ENCODE results near the gene NRXN3. TPM values are rescaled to one million over a fixed set of nuclear protein-coding genes. Genes with fewer than 3 reads are reported as not detected.
A peak's percentile ranks its signal among the peaks of the same experiment; 100 is the strongest.

The NRXN3 gene
- total RNA-seq, 1 donor from 2014 or later = 38.1 TPM

DNA sequence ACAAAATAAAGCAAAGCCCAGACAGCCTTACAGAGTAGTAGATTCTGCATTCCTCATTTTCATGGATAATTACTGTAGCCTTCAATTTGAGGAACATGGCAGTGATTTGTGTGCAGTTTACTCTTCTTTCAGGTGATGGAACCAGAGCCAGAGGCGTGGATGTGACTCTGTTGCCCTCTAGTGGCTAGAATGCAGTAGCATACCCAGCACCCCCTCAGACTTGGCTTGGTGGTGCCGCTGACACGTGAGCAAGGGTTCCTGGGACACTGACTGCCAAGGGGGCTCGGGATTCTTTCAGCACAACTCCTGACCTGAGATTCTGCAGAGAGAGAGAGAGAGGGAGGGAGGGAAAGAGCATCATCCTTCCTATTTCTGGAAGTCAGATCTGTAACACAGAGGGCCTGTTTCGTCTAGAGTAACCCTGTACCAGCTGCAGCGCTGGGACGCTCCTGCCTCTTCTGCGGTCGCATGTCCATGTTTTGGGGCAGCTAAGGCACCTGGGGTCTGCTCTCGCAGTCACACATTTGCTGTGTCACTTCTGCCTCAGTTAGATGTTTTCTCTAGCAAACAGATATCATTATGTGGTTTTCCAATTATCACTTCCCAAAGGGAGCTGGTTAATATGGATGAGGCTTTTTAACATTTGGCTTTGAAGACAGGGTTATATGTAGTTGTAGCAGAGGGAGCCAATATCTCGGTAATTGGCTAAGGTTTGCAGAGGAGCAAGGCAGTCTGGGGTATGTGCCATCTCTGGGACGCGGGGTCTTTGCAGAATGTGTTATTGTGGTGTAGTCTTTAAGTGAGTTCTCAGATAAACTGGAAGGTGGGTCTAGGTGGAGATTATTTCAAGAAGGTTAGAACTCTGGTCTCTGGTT lies 428.1 kb downstream of the NRXN3 start:
- intact Hi-C loops (cut with DNase I) = no loop called here
- ATAC-seq (peak; percentile 84), DNase-seq (ENCODE audit: low spot score) (no peak)

DNA sequence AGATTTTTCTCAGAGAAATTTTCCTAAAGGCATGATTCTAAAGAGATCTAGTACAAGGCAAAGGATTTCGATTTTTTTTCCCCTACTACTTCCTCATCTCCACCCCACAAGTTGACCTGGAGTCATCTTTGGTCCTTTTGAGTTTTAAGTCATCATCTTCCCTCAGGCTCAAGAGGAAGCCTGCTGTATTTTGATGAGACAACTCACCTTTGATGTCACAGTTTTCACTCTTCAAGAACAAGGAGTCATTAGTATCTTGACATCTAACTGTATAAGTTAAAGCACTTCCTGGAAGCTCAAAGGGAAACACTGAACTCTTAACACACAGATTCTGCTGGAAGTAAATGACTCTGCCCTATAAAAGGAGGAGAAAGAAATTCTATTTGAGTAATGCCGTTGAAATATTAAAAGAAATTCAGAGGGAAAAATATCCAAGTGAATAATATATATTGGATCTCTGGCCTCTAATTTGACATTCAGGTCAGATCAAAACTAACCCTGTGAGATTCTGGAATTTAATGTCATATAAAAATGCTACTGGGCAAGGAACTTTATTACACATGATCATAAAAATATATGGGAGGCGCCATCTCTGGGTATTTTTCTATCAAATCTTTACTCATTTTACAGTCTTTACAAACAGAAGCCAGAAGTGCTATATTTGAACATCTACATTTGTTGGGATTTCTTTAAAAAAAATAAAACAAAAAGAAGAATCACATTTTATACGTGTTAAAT lies 435.0 kb downstream of the NRXN3 start:
- ATAC-seq (no peak), DNase-seq (ENCODE audit: low spot score) (no peak)
- intact Hi-C loops (cut with DNase I) = no loop called here

DNA sequence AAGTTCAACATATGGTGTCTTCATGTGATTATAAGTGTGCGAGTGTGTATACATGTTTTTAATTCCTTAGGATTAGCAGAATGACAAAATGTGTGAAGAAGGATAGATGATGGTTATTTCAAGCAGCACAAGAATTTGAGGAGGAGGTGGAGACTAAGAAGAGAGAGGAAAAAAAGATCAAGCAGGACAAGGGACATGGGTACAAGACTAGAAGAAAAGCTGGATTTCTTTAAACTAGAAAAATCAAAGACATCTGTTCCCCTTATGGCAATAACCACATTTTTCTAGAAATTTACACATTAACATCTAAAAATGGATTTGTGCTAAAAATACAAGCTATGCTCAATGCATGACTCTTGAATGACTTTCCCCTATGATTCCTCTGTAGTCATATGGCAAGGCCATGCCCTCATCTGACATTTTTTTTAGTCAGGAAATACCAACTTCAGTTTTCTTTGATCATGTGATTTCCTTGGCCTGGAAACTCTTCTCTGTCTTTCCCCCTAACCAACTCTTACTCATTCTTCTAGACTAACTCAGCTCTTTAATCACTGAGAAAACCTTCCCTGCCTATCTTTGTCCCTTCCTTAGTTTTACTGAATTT lies 435.8 kb downstream of the NRXN3 start:
- DNase-seq (ENCODE audit: low spot score) (no peak), ATAC-seq (no peak)
- intact Hi-C loops (cut with DNase I) = no loop called here

DNA sequence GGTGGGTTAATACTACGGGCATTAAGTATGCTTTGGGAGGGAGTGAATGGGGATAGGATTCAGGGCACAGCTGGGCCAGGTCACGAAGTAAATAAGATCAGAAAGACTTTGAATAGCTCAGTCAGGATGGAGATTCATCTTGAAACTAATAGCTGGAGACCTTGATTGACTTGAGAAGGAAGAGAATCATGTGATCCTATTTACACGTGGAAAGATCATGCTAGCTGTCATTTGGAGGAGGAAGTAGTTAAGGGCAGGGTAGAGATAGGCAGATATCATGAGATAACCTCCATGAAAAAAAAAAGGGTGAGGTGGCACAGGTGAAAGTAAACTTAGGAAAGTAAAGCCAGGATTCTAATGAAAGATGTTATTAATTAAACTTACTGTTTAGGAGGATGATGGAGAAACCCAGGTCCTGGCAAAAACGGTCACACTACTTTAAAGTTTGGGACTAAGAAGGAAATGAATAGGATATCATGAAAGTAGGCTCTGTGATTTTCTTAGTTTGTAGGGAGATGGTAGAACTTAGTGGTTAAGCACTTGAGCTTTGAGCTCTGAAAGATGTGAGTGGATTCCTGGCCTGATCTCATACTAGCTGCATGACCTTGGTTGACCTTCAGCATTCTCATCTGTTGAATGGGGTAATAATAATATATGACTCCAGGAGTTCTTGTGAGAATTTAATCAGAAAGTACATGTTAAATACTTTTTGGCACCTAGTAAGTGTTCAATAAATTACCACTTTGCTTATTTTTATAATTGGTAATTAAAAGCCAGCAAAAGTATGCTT lies 439.0 kb downstream of the NRXN3 start:
- intact Hi-C loops (cut with DNase I) = no loop called here
- ATAC-seq (no peak), DNase-seq (ENCODE audit: low spot score) (no peak)

DNA sequence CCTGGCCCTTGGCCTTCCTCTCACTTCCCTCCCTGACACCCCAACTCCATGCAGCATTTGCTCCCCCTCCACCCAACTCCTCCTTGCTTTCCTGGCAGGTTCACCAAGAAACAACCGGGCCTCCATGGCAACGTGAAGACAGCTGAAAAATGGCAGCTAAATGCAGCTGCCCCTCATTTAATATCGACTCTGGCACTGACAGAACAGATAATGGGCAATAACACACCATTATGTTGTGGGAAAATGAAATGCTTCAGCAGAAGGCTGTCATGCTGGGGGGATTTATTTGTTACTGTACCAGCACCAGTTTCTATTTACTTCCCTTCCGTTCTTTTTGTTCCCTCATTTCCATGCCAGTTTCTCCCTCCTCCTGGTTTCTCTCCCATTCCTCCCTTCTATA lies 440.8 kb downstream of the NRXN3 start:
- ATAC-seq (no peak), DNase-seq (ENCODE audit: low spot score) (no peak)
- intact Hi-C loops (cut with DNase I) = no loop called here

DNA sequence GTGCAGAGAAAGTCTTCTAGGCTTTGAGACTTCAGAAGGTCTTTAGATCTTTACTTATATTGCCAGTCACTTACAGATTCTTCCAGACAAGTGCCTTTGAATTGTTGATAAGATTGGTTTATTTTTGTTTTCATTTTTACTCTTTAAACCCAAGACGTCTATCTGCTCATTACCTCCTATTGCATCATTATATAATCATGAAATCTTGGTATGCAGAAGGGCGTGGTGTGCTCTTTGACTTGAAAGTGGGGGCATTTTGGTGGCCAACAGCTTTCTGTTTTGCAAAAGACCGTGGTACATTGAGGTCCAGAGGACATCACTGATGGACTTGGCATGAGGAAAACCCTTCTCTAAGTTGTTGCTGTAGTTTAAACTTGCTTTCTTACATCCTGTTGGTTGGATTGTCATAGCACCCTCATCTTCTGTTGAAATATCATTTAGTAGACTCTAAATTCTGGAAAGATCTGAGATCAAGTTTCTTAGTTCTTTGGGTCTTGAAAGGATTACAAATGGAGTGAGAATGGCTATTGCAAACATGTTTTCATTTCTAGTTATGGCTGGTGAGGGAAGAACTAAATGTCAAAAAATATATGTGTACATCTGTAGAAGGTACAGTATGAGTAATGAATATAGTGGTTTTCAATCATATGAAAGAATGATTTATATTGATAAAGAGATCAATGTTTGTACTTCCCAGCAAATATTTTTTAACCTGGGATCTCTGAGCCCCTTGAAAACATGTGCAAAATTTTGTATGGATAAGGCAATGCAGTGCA lies 441.8 kb downstream of the NRXN3 start:
- intact Hi-C loops (cut with DNase I) = no loop called here
- DNase-seq (ENCODE audit: low spot score) (no peak), ATAC-seq (no peak)

DNA sequence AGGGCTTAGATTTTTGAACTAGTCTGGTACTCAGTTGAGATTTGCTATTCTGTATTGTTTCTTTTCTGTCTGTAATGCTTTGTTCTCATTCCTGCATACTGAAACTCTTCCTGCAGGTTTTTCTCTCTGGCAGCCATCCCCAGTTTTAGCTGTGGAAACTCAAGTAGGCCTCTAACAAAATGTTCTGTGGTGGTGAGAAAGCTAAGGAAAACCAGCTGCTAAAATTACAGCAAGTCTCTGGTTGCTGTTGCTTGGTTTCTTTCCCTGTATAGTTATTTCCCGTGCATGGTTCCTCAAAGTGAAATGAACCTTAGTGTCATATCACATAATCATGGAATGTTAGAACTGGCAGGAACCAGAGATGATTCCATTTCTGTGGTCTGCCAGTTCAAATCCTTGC lies 442.5 kb downstream of the NRXN3 start:
- ATAC-seq (no peak), DNase-seq (ENCODE audit: low spot score) (no peak)
- intact Hi-C loops (cut with DNase I) = no loop called here

DNA sequence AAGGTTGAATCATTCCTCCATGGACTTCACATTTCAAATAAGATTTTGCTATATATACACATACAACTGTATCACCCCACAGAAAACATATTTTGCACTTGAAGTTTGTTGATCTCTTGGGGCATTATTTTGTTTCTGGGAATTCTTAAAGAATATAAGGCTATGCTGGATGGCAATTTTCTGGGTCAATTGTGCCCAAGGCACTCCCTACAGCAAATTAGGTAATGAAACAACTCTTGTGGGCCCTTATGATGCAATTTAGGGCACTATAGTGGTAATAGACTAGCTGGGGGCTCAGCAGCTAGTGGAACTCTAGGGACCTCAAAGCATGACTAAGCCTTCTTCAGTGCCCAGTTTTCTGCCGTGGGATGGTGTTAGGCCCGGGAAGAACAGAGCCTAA lies 444.4 kb downstream of the NRXN3 start:
- DNase-seq (ENCODE audit: low spot score) (no peak), ATAC-seq (no peak)
- intact Hi-C loops (cut with DNase I) = no loop called here

DNA sequence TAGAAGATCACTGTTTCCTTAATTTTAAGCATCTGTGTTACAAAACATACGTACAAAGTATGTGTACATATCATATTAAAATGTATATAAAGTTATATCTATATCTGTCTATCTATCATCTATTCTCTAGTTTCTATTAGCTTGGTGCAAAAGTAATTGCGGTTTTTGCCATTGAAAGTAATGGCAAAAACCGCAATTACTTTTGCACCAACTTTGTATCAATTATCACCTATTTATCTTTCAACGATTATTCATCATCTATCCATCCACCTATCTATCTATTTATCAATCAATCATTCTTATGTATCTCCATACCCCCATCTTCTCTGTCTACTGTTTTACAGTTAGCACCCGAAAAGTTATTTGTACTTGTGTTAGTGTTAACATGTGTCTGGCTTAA lies 447.6 kb downstream of the NRXN3 start:
- DNase-seq (ENCODE audit: low spot score) (no peak), ATAC-seq (no peak)
- intact Hi-C loops (cut with DNase I) = no loop called here

DNA sequence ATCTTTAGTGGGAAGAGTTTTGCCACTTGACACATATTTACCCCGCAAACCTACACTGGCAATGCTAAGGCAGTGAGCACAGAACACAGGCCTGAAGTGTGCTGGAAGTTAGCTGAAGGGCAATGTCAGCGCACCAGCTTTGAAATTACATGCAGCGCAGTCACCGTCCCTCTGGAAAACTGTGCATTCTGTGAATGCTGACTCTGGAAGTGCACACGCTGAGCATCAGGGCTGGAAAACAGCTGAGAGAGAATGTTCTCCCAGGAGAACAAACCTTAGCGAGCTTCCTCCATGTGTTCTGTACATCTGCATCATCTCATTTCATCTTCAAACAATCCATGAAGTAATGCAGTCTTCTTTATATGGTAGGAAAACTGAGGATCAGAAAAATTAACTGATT lies 448.2 kb downstream of the NRXN3 start:
- ATAC-seq (no peak), DNase-seq (ENCODE audit: low spot score) (no peak)
- intact Hi-C loops (cut with DNase I) = no loop called here

DNA sequence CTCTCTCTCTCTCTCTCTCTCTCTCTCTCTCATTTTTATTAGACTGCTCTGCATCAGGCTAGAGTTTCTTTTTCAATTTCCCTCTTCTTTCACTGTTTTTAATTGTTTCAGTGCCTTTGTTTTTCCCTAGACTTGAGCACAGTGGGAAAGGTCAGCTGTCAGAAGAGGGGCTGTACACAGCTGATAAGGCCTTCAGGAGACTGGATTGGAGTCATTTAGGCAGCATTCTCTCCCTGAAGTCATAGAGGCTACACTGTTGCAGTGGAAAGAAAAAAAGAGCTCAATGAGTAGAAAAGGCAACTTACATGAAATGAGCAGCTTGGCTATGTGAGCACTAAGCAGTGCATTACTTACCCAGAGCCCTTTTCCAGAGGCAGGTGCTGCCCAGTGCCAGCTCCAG lies 456.9 kb downstream of the NRXN3 start:
- intact Hi-C loops (cut with DNase I) = no loop called here
- ATAC-seq = no peak
- DNase-seq (ENCODE audit: low spot score) = no peak

DNA sequence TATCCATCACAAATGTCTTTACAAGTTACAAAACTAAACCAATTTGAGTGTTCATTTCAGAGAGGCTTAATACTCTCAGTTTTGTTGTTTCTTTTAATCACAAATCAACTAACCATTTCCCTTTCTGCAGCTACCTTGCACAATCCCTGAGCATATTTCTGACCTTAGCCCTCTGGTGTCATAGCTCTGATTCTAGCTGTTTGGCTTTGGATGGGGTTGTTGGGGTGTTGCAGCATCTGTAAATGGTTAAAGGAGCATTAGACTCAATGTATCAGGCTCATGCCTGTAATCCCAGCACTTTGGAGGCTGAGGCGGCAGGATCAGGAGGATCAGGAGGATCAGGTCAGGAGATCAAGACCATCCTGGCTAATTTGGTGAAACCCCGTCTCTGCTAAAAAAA lies 461.4 kb downstream of the NRXN3 start:
- intact Hi-C loops (cut with DNase I) = no loop called here
- ATAC-seq (no peak), DNase-seq (ENCODE audit: low spot score) (no peak)

DNA sequence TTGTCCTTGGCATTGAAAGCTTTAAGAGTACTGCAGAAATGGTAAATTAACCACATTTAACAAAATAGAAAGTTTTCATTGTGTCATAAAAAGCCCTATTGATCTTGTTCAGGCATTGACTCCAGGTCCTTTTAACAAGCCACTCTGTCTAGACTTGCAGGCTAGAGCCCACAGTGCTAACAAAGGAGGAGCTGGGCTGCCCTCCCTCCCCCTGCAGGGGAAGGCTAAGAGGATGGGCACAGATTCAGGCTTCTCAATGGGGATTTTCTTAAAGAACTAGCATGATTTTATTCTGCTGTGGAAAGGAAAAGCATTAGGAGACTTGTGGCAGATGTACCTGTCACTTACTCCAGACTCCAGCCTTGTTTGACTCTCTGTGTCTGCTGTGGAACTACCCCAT lies 463.6 kb downstream of the NRXN3 start:
- intact Hi-C loops (cut with DNase I) = no loop called here
- DNase-seq (ENCODE audit: low spot score) = no peak
- ATAC-seq = no peak

DNA sequence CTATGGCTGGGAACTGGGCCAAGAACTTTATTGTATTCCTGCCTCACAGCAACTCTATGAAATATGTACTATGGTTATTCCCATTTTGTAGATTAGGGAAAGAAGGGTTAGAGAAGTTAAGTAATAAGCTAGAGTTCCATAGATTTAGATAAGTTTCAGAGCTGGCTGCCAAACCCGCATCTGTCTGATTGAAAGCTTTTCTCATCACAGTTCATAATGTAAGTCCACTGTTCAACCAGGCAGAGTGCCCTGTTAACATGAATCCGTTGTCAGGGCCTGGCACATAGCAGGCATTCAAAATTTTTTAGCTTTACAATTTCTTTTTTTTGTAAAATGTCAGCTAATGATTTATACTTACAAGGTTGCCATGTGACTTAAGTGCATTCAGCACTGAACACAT lies 467.3 kb downstream of the NRXN3 start:
- intact Hi-C loops (cut with DNase I) = no loop called here
- ATAC-seq = no peak
- DNase-seq (ENCODE audit: low spot score) = no peak

DNA sequence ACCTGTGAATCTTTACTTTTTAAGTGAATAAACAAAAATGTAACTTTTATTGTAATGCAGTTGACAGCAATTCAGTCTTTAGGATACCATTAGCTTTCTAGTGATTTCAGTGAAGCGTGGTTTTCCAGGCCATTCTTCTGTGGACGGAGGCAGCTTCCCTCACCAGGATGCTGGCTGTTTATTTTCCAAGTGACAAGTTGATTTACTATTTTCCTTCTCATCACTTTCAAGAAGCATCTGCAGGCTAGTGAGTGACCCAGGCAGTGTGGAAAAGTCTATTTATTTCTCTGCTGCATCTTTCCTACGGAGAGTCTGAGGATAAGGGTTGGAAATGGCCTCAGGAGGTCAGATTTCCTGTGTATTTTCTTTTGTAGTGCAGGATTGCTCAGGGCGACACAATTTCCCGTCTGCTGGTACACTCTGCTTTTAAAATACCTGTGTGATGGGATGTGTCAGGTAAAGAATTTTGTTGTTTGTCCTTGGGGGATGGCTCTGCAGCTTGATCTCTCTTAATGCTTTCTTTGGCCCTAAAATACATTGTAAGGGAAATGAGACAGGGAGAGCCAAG lies 467.8 kb downstream of the NRXN3 start:
- intact Hi-C loops (cut with DNase I) = no loop called here
- ATAC-seq (no peak), DNase-seq (ENCODE audit: low spot score) (no peak)

DNA sequence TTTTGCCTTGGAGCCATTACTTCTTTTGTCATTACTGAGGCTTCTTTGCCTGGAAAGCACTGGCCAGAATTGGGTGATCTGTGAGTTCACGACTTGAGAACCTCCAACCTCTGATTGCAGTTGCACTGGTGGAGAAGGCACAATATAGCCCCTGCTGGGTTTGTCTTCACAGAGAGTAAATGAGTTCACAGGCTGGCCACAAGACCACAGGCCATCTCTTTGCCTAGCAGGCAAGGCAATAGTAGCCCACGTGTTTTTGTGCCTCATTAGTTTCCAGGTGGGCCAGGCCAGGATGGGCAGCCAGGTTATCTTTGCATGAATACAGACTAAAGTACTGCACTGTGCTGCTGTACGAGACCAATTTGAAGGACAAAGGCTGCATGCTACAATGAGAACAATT lies 468.8 kb downstream of the NRXN3 start:
- intact Hi-C loops (cut with DNase I) = no loop called here
- no peak for DNase-seq (ENCODE audit: low spot score)
- no peak for ATAC-seq

DNA sequence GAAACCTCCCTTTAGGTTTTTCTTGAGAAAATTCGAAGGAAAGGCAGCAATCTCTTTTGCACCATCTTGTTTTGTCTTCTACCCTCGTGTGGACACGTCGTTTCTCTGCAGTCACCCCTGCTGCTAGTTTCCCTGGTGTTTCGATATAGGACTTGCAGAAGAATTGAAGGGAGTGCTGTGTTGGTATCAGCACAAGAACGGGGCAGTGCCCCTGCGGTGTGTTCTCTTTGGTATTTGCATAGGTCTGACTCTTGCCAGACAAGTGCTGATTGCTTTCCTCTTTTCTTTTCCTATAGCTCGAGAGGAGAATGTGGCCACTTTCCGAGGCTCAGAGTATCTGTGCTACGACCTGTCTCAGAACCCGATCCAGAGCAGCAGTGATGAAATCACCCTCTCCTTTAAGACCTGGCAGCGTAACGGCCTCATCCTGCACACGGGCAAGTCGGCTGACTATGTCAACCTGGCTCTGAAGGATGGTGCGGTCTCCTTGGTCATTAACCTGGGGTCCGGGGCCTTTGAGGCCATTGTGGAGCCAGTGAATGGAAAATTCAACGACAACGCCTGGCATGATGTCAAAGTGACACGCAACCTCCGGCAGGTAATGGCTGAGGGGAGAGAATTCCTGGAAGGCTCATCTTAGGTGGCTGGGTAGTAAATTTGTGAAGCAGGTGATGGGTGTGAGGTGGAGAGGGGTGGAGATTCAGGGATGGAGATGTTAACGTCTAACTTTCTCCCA lies 474.8 kb downstream of the NRXN3 start:
- DNase-seq (ENCODE audit: low spot score) (no peak), ATAC-seq (no peak)
- intact Hi-C loops (cut with DNase I) = no loop called here

DNA sequence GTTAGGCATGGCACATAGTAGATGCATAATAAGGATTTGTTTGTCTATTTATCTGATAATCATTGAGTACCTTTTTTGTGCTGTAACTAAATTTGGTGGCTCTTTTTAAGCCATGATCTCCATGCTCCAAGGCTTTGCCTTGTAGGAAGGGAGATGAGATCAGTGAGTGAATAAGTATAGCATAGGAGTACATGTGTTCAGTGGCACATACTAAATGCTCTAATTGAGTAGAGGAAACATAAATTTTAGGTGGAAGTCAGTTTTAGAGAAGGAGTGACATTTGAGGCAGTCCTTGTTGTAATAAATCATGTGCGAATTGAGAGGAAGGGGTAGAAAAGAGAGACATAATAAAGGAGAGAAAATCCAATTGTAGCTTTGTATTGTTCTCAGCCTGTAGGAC lies 482.6 kb downstream of the NRXN3 start:
- no peak for DNase-seq (ENCODE audit: low spot score)
- intact Hi-C loops (cut with DNase I) = no loop called here

More for the DNA sequence above, 482.6 kb downstream of the NRXN3 start:
- ATAC-seq = no peak

Data from sciatic nerve (tissue), 2 donors.